ENCODE data around the gene SP100.

SP100 gene

DNA sequence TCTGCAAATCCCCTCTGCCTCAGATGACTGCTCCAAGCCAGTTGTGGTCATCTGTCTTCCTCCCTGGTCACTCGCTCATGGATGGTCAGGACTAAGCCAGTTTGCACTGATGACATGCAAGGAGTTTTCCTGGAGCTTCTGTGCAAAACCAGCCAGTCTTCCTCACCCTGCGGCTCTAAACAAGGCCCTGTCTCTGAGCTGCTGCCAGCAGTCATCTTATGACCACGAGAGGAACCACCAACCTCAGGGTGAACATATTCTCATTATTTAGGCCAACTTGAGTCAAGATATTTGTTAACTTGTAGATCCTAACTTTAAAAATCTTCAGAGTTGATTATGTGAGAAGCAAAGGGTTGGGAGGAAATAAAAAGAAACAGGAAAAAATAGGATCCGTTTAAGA is 176.8 kb downstream of the SP100 start:
- peak; percentile 48 for DNase-seq (ENCODE audit: low read depth)
- H3K4me3 ChIP-seq (ENCODE audit: low read depth, low read length): no peak overlapping the region
- TF ChIP-seq, protein P1, sequence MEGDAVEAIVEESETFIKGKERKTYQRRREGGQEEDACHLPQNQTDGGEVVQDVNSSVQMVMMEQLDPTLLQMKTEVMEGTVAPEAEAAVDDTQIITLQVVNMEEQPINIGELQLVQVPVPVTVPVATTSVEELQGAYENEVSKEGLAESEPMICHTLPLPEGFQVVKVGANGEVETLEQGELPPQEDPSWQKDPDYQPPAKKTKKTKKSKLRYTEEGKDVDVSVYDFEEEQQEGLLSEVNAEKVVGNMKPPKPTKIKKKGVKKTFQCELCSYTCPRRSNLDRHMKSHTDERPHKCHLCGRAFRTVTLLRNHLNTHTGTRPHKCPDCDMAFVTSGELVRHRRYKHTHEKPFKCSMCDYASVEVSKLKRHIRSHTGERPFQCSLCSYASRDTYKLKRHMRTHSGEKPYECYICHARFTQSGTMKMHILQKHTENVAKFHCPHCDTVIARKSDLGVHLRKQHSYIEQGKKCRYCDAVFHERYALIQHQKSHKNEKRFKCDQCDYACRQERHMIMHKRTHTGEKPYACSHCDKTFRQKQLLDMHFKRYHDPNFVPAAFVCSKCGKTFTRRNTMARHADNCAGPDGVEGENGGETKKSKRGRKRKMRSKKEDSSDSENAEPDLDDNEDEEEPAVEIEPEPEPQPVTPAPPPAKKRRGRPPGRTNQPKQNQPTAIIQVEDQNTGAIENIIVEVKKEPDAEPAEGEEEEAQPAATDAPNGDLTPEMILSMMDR (IDR thresholded peaks at IDR 0.05; ENCODE audit: insufficient read depth, low read depth, low read length, missing control alignments): no peak
